D721Med (cell line): ENCODE measurements around the gene KLHDC3.
"Not testable (repeated sequence)": the region's sequence is repeated elsewhere in the genome, so short reads cannot be mapped to it uniquely, and the experiment has no call there.

Source experiments
- DNase-seq: peaks from one replicate; pipeline ENCODE4 v3.0.0; 2011; ENCODE audit warnings: low spot score; ENCODE audit not compliant: insufficient read length
- FAIRE-seq: peaks from 2 replicates; lab custom pipeline; 2011; peaks lifted over from hg19 to GRCh38; lab: Jason Lieb, UNC
- TF ChIP-seq, protein P1 (sequence below): IDR thresholded peaks from 2 replicates; pipeline ENCODE4 v1.5.1; 2012; ENCODE audit warnings: mild to moderate bottlenecking, control low read depth; ENCODE audit not compliant: insufficient read depth; ENCODE audit errors: missing control alignments

Gene KLHDC3

GRCh38 chr6:42989923-42990322 is 24.1 kb upstream of the KLHDC3 start:
- TF ChIP-seq, protein P1, sequence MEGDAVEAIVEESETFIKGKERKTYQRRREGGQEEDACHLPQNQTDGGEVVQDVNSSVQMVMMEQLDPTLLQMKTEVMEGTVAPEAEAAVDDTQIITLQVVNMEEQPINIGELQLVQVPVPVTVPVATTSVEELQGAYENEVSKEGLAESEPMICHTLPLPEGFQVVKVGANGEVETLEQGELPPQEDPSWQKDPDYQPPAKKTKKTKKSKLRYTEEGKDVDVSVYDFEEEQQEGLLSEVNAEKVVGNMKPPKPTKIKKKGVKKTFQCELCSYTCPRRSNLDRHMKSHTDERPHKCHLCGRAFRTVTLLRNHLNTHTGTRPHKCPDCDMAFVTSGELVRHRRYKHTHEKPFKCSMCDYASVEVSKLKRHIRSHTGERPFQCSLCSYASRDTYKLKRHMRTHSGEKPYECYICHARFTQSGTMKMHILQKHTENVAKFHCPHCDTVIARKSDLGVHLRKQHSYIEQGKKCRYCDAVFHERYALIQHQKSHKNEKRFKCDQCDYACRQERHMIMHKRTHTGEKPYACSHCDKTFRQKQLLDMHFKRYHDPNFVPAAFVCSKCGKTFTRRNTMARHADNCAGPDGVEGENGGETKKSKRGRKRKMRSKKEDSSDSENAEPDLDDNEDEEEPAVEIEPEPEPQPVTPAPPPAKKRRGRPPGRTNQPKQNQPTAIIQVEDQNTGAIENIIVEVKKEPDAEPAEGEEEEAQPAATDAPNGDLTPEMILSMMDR: no peak
- DNase-seq (no peak), FAIRE-seq (no peak)

DNA sequence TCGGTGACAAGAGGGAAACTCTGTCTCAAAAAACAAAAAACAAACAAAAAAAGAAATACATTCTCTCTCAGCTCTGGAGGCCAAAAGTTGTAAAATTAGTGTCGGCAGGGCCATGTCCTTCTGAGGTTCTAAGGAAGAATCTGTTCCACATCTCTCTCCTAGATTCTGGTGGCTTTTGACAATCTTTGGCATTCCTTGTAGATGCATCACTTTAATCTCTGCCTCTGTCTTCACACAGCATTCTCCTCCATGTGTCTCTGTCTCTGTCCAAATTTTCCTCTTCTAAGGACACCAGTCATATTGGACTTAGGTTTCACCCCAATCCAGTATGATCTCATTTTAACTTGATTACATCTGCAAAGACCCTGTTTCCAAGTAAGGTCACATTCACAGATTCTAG is 20.6 kb upstream of the KLHDC3 start:
- FAIRE-seq (no peak), DNase-seq (no peak)
- TF ChIP-seq, protein P1: no peak

- DNase-seq: no peak
- TF ChIP-seq, protein P1: no peak
- FAIRE-seq: no peak
Observed at GRCh38 chr6:42996513-42996912, 17.5 kb upstream of the KLHDC3 start.

GRCh38 chr6:42998205-42998604 is 15.8 kb upstream of the KLHDC3 start:
- FAIRE-seq, DNase-seq: not testable (repeated sequence)

GRCh38 chr6:43001843-43002242 is 12.2 kb upstream of the KLHDC3 start:
- DNase-seq (no peak), FAIRE-seq (no peak)
- TF ChIP-seq, protein P1: no peak

GRCh38 chr6:43005844-43006243 is 8.2 kb upstream of the KLHDC3 start:
- no peak for FAIRE-seq
- DNase-seq: no peak
- TF ChIP-seq, protein P1: no peak

GRCh38 chr6:43006251-43006650 is 7.8 kb upstream of the KLHDC3 start:
- no peak for FAIRE-seq
- TF ChIP-seq, protein P1: no peak
- DNase-seq: no peak

GRCh38 chr6:43007126-43007525 is 6.9 kb upstream of the KLHDC3 start:
- FAIRE-seq (no peak), DNase-seq (no peak)
- TF ChIP-seq, protein P1: no peak
